Activated CD8-positive, alpha-beta memory T cell treated with anti-CD3 and anti-CD28 coated beads, Interleukin-2, amount 50 U/mL, for 24 hours (primary cell): ENCODE results near the gene FSCN2.

Experiments
- DNase-seq: peaks from one replicate; pipeline ENCODE4 v3.0.0-alpha.2; 2020; ENCODE audit errors: extremely low read depth

The FSCN2 gene, protein sequence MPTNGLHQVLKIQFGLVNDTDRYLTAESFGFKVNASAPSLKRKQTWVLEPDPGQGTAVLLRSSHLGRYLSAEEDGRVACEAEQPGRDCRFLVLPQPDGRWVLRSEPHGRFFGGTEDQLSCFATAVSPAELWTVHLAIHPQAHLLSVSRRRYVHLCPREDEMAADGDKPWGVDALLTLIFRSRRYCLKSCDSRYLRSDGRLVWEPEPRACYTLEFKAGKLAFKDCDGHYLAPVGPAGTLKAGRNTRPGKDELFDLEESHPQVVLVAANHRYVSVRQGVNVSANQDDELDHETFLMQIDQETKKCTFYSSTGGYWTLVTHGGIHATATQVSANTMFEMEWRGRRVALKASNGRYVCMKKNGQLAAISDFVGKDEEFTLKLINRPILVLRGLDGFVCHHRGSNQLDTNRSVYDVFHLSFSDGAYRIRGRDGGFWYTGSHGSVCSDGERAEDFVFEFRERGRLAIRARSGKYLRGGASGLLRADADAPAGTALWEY

DNA sequence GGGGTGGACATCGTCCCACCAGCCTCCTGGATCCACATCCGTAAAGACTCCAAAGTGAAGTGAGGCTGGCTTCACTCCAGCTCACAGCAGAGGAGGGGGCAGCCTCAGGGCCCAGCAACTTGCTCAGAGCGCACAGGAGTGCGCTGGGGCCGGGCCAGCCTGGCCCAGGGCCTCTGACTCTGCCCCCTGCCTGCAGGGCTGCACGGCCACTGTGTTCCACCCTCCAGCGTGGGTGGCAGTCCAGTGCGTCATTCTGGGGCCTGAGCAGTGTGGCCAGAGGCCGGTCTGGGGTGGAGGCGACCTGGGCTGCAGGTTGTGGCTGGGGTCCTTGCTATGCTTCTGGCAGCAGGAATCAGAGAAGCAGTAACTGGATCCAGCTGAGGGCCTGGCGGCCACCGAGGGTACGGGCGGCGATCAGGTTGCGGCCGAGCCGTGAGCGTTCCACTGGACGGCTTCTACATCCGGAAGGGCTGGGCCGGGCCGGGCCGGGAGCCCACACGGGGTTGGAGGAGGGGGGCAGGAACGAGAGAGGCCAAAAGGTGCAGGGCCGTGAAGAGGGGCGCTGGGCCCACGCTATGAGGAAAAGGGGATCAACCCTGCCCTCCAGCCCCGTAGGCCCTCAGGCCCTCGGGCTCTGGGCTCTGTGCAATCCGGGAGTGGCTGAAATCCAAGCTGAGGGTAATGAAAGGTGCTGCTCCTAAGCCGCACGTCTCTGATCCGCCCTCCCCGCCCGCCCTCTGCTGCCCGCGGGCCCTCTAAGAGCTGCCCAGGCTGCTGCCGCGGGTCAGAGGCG is at the start of gene FSCN2:
Gene FSCN2 (plus strand): TSS at position 787 of the 793 bp plus-strand sequence. CDS start 155 bp downstream, outside the sequence.
- no peak for DNase-seq

DNA sequence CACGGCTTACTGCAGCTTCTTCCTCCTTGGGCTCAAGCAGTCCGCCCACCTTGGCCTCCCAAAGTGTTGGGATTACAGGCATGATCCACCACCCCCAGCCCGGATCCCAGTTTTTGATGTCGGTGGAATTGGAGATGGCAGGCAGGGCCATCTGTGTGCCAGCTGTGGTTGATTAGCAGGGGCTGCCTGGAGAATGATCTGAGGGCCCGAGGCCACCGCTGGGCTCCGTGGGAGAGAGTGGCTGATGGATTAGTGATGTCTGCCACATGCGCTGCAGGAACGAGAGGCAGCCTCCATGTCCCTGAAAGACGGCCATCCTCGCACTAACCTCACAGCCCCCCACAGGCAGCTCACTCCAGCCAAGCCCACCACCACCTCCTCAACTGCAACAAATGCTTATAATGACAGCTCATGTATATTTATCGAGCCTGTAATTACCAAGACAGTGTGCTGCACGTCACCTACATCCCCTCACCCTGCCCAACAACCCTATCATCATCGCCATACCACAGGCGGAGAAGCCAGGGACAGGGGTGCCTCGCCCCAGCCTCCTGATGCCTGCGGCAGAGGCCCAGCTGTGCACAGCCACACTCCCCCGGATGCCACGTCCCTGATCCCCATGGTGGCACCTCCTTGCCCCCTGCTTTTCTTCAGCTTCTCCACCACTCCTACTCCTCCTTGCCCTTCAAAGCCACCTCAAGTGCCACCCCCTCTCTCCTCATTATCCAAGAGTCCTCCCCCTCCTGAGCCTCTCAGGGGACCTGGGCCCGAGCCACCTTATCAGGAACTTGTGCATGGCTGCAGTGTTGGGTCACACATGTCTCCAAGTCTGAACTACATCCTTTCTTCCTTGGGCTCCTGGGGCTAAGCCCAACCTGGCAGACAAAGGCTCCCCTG is 48.8 kb upstream of the FSCN2 start:
- DNase-seq, result no peak

DNA sequence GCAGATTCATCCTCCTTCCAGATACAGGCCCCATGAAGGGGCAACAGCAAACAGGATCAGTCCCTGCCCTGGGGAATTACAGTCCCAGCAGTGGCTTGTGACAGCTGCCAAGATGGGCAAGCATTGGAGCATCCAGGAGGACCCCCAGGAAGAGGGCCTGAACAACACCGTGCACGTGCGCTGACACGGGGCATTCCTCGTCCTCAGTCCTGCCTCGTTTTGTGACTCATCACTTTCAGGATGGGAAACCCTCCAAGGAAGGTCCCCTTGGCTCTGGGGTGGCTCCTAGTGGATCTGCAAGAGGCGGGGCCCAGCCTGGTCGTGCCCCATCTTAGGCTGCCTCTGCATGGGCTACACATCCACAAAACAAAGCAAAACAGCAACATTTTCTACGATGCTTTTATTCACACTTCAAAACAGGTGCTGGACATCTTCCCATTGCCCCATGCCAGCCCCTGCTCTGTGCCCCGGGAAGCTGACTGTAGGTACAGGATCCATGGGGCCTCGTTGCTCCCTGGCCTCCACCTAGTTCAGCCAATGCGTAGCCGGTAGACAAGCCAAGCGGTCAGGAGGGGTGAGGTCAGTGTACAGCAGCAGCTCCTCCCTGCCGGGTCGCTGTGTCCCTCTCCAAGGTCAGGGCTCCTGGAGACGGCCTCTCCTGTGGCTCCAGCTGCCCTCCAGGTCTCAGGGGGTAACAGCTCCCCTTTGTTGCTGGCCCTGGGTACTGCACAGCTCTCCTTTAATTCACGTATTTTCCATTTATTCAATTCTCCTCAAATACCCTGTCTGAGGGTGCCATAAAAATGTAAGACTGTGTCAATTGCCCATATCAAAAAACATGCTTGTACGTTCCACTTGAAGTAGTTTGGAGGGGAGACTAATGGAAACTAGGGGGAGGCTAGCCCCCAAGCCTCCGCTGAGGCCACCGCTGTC is 47.8 kb upstream of the FSCN2 start:
- no peak for DNase-seq

DNA sequence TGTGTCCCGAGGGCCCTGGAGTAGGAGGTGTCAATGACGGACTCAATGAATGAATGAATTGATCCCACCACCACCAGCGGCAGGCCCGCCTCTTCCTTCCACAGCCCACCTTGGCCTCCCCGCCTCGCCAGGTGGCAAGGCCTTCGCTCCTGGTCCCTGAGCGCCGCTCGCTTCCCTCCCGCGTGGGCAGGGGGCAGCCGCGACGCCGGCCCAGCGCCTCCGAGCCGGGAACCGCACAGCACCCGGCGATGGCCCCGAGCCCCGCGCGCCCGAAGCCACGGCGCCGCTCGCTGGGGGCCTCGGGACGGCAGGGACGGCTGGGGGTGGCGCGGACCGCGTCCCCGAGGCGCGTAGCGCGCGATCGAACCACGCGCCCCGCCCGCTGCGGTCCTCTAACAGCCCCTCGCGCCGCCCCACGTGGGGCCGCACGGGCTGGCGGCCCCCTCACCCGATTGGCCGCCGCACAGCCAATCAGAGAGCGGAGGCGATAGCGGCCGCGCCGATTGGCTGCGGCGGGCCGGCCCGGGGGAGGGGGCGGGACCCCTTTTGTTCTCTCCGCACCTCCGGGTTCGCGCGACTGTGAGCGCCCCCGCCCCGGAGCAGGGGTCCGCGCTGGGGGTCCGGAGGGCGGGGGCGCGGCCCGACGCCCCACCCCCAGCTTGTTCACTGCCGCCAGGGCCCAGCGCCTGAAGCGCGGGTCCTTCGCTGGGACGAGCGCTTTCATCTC is 46.9 kb upstream of the FSCN2 start:
- DNase-seq, result no peak

DNA sequence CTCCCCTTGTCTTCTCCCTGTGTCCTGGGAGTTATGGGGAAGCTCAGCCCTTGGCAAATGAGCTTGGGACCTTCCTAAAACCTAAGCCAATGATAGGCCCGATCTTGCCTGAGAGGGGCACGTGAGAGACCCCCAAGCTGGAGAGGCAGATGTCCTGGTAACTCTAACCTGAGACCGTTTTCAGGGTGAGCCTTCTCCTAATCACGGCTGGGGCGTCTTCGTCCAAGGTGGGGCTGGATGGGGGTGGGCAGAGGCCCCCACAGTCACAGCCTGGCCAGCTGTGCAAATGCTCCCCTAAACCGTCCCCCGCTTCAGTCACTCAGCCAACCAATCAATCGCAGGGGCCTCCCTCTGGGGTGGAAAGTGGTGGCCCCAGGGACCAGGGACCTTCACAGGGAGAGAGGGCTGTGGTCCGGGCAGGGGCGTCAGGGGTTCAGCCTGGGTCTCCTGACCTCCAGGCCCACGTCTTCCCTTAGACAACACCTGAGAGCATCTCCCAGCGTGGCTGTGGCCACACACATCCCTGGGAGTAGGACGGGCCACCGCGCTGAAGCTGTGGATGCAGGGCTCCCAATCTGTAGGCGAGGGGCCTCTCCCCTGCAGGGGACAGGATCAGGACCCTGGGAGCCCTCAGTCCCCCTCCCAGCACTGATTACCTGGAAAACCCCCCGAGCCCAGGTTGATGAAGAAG is 46.2 kb upstream of the FSCN2 start:
- DNase-seq, result no peak

DNA sequence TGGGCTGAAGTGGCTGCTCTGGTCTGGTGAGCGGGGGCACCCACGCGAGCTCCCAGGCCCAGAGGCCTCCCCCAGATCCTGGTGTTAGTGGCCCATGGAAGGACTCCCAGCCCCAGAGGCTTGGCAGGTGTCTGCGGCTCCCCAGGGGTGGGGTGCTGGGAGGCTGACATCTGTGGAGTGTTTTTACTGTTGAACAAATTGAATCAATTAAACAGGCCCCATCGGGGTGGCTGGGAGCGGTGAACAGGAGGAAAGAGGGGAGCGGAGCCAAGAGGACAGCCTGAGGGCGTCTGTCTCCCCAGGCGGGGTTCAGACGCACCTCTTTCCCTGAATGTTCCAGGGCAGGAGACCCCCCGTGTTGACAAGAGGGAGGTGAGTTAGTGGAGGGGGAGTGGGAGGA is 45.5 kb upstream of the FSCN2 start:
- DNase-seq, result no peak

DNA sequence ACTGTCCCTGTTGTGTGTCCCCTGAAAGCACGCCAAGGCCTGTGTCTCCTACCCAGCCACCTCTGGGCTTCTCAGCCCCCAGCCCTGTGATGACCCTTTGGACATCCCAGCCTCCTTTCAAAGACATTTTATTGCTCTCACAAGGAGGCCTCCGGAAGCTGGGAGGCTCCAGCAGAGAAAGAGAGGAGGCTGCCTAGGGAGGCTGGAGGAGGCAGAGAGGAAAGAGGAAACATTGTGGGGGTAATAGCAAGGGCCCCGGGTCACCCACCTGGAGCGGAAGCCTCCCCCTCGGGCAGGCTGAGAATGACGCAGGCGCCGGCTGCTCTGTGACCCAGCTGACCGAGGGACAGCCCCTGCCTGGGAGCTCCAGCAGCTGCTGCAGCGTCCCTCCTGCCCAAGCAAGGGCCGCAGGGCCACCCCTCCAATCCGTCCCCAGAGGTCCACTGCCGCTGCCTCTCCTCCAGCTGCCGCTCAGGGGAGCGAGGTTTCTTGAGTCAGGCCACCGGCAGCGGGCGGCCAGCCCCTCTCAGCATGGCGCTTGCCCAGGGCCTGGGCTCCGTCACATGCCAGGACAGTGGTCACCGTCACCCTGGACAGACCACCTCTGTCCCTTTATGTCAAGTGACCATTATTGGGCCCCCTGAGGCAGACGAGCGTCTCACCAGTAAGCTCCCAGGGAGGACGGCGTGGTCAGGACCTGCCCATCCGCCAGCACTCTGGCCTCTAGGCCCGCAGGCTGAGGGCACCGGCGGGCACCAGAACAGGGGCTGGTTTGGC is 44.9 kb upstream of the FSCN2 start:
- DNase-seq, result no peak

DNA sequence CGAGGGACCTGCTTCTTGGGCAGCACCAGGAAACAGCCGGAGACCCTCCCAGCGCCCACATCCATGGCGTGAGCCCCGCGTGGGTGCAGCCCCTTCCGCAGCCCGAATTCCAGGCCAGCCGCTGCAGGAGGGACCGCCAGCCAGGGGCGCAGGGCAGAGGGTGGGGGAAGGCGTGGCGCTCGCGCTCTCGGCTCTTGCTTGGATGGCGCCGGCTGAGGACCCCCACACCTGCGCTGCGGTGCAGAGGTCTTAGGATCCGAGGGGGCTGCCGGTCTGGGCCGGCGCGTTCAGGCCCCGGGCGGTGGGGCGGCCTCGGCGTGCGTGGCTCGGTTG is 44.3 kb upstream of the FSCN2 start:
- DNase-seq, result no peak

DNA sequence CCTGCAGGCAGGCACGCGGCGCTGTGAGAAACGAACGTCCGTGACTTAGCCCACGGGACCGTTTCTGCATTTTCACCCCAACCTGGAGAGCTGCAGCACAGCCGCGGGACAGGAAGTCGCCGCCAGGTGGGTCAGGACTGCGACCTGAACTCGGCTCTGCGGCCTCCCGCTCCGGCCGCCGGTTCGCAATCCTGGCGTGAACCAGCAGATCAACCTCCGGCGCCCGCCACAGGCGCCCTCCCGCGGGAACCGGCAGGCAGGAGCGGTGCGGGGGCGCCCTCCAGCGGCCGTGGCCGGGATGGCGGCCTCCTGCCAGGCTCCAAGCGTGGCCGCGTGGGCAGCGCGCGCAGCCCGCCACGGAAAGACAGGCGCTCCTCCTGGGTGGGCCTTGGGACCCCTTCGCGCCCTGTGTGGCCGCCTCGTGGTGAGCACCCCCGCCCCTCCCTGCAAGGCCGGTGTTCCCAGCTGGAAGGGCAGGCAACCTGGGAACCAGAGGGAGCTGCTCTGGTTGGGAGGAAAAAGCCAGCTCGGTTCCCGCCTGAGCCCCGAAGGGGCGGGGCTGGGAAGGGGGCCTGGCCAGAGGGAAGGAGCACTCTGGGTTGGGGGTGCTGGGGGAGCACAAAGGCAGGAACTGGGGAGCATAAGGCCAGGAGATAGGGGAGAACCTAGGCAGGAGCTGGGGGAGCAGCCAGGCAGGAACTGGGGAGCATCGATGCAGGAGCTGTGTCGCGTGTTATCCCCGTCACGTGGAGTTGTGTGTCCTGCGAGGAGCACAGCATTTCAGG is 43.8 kb upstream of the FSCN2 start:
- peak; percentile 45 for DNase-seq

DNA sequence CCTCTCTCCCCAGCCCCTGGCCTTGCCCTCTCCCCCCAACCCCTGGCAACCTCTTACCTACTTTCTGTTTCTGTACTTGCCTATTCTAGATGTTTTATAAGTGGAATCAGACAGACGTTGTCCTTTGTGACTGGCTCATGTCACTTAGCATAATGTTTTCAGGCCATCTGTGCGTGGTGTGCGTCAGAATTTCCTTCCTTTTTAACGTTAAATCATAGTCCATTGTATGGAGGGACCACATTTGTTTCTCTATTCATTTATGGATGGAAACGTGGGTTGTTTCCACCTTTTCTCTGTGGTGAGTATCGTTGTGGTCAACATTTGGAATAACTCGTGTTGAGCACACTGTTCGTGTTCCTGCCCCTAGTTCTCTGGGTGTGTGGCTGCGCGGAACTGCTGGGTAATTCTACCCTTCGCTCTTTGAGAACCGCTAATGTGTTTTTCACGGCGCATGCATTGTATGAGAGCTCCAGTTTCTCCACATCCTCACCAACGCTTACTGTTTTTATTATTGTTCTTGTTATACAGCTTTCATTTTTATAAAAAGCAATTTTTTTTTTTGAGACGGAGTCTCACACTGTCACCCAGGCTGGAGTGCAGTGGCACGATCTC is 41.9 kb upstream of the FSCN2 start:
- DNase-seq, result no peak

DNA sequence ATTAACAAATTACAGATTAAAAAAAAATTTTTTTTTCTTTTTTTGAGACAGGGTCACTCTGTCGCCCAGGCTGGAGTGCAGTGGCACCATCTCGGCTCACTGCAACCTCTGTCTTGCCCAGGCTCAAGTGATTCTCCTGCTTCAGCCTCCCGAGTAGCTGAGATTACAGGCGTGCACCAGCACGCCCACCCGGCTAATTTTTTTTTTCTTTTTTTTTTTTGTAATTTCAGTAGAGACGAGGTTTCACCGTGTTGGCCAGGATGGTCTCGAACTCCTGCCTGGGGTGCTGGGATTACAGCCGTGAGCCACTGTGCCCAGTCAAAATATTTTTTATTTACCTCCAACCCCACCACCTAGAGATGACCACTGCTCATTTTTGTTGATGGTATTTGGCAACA is 41.1 kb upstream of the FSCN2 start:
- DNase-seq, result no peak

DNA sequence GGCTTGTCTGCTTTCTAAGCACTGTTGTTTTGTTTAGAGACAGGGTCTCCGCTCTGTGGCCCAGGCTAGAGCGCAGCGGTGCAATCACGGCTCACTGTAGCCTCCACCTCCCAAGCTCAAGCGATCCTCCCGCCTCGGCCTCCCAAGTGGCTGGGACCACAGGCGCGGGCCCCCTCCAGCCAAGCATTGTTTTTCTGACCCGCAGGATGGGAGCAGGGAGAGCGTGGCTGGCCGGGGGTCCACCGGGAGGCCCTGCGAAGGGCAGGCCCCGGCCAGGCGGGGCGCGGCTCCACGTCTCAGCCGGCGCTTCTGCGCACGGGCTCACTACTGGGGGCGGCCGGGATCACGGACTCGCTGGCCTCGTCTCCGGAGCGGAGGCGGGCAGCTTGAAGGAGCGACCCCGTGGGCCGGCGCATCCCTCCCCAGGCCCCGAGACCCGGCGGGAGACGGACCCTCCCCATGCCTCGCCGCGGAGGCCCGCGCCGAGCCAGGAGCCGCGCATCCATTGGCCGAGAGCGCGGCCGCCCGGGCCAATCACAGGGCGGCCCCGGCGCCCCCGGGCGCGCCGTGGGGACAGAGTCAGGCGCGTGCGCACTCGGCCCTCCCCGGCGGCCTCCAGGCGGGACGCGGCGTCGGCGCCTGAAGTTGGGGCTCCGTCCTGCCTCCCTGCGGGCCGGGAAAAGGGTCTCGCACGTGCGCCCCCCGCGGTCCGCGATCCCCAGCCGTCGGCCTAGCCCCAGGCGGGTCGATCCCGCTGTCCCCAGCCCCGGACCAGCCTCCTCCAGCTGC is 40.5 kb upstream of the FSCN2 start:
- no peak for DNase-seq

DNA sequence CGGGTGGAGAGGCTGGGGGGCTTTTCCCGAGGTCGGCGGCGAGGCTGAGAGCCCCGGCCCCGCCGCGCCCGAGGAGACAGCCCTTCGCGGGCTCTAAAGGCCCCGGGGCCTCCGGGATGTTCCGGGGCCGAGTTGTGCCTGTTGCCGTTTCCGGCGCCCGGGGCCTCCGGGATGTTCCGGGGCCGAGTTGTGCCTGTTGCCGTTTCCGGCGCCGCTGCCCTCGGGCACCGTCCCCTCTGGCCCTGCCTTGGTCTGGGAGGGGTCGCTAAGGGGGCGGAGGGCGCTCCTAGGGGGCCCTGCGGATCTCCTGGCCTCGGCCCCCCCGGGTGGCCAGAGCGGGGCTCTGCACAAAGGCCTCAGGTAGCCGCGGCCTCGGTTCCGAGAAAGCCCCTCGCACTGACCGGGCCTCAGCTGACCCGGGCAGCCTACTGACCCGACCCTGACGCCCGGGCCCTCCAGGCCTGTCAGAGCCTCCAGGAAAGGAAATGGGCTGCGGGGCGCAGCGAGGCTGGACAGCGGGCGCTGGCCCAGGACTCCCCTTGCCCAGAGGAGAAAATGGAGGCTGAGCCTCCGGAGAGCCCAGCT is 39.8 kb upstream of the FSCN2 start:
- no peak for DNase-seq

DNA sequence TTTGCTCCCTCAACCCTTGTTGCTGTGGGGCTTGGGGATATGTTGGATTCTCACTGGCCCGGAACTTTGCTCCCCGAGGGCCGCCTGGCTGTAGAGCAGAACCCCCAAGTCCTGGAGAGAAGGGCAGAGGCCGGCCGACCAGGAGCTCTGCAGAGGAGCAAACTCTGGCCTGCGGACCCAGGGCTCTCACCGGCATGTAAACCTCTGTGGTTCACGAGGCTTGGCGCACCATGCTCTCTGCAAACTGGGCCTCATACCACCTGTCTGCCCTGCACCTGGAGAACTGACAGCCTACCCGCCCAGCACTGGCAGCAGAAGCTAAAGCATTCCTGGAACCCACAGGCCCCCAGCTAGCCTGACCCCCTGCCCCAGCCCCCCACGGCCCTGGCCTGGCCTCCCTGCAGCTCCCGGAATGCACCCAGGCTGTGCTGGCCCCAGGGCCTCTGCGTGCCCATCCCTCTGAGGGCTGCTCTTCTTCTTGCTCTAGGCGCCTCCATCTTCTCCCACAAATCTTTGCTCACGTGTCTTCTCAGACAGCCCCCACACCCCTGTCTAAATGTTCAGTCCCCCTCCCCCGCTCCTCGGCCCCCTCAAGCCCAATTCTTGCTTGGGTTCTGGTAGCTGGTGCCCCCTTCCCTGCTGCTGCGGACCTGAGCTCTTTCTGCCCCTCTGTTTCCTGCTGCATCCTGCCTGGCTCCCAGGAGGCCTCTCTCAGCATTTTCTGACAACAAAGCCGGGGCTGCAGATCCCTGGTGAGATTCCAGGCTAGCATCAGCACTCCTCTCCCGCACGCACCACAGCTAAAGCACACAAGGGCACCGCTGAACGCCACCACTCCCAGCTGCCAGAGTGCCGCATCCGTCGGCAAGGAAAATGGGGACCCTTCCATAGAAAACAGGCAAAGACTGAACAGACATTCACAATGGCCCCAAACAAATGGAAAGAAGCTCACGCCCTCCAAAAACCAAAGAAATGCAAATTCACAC is 38.9 kb upstream of the FSCN2 start:
- no peak for DNase-seq
